HG03108 (cell line): ENCODE measurements around the gene IGSF21.

Experiments used
- ATAC-seq: cut with Tn5 transposase; IDR thresholded peaks from one replicate; pipeline ENCODE4 v1.9.1; 2021; ENCODE audit warnings: moderate library complexity; ENCODE audit not compliant: unreplicated experiment

Gene IGSF21

DNA sequence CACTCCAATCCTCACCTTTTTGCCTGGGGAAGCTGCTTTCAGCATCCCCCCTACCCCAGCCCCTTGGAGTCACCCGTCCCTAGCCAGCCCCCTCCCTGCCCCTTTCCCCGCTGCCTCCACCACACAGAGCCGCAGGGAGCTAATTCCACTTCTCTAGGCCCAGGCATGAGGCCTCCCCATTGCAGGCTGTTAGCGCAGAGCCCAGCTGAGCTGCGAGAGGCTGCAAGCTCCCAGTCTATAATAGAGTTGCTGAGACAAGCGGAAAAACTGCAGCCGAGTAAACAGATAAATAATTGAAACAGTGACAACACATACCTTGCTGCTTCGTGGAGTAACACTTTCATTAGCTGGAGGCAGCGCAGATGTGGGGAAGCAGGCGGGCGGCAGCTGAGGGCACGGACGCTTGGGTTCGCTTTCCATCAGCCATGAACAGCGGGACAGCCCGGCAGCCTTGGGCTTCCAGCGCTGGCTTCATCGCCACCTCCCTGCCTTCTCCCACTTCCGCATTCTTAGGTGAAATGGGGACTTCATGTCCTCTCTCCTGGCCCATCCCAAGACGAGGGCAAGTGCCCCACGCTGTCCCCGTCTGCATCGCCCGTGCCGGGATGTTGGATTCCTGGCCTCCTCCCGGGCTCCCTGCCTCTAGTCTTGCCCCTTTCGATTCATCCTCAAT, 183.3 kb downstream of the IGSF21 start:
- ATAC-seq, result no peak

- no peak for ATAC-seq
Measured at GRCh38 chr1:18292531-18292930, 184.9 kb downstream of the IGSF21 start.

DNA sequence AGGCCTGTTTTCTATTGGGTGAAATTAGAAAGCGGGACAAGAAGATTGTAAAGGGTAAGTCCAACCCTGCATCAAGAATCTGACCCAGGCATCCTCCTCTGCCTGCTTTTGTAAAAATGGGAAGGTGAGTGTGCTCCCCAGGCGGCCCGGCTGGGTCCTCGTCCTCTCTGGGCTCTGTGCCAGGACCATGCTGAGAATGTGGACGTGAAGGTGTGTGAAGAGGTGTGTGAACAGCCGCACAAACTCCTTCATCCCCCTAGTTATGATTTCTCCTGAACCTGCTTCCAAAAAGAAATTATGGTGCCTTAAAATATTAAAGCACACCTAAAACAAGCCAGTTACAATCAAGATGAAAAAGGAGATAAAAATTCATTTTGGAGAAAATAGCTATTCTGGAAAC, 185.7 kb downstream of the IGSF21 start:
- no peak for ATAC-seq

GRCh38 chr1:18294437-18295176, 187.0 kb downstream of the IGSF21 start:
- no peak for ATAC-seq

- ATAC-seq, result no peak
Measured at GRCh38 chr1:18297896-18298648, 190.5 kb downstream of the IGSF21 start.

- no peak for ATAC-seq
Measured at GRCh38 chr1:18299441-18300338, 192.1 kb downstream of the IGSF21 start.

- no peak for ATAC-seq
Measured at GRCh38 chr1:18300376-18300775, 192.8 kb downstream of the IGSF21 start.

DNA sequence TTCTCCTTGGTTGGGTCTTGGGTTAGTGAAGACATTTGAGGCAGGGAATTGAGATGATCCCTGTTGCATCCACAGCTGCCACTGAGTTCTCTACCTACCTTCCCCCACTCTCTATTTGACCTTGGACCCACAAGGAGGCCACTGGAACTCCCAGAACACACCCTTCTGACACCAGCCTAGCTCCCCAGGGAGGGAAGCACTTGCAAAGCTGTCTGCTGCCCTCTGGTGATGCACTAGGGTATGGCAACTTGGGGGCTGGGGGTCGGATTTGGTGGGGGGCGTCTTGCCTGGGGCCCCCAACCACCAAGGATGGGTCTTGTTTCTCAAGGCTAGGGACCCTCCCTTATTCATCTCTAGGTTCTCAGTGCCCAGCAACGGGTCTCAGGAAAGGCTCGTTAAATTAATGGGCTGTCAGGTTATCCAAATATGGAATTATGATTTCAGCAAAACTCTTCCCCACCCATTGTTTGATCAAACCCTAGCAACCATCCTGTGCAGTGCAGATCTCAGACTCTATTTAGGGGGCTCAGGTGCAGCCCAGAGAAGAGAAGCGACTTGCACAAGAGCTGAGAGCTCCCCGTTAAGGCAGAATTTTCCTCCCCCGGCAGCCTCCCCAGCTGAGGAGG, 195.3 kb downstream of the IGSF21 start:
- no peak for ATAC-seq

DNA sequence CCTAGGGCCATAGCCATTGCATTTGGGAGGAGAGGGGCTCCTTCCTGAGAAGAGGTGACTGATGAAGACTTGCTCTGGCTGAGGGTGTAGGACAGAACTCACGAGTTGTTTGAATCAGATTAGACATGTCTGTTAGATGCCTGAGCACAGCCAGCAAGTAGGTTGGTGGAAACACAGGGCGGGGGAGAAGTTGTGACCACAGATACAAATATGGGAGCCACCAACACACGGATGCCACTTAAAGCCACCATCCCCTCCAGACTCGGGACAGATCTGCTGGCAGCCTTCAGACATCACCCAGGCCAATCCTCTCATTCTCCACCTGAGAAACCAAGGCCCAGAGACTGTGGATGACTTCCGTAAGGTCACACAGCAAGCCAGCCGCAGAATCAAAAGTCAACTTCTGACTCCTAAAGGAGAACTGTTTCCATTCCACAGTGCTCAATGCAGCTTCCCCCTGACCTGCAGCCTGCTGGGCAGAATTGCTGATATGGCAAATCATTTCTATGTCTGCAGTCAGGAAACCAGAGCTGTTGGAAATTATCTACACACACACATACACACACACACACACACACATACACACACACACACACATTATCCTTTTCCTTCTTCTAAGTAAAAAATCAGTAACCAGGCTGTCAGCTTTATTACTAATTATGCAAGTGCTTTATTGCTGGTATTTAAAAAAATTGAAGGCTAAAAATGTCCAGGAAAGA, 196.7 kb downstream of the IGSF21 start:
- no peak for ATAC-seq

DNA sequence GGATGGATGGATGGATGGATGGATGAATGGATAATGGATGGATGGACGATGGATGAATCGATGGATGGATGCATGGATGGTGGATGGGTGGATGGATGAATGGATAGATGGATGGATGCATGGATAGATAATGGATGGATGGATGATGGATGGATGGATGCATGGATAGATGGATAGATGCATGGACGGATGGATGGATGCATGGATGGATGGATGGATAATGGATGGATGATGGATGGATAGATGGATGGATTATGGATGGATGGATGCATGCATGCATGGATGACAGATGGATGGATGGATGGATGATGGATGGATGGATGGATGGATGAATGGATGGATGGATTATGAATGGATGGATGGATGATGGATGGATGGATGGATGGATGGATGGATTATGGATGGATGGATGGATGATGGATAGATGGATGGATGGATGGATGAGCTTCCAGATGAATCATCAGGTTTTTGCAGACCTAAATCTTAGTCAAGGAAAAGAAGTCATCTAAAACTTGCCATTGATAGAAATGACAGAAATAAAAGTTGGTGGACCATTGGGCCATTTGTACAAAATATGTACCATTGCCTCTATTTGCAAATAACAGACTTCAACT, 197.7 kb downstream of the IGSF21 start:
- ATAC-seq, result no peak

GRCh38 chr1:18307329-18307898, 199.8 kb downstream of the IGSF21 start:
- no peak for ATAC-seq

DNA sequence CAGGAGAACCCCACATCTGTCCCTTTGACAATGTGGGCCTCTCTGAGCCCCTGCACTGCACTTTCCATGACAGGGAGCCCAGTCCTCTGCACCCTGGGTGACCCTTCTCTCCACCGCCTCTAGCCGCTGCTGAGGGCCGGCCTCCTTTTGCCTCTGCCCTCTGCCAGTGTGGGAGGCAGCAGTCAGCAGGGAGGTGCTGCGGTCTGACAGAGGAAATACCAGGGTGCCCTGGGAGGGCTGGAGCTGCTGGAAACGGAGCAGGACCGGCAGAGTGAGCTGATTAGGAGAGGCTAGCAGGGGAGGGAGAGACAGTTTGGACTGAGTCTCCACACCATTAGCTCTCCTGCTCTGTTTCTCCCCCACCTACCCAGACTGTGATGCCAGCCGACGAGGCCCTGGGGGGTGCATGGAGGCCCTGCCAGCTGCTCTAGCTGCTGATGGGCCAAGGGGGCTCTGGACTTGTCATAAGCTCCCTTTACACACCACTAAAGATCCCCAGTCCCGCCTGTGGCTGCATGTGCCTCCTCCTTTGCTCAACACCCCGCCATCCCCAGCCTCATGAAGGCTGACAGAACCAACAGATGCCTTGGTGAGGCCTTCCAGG, 202.1 kb downstream of the IGSF21 start:
- ATAC-seq, result no peak

DNA sequence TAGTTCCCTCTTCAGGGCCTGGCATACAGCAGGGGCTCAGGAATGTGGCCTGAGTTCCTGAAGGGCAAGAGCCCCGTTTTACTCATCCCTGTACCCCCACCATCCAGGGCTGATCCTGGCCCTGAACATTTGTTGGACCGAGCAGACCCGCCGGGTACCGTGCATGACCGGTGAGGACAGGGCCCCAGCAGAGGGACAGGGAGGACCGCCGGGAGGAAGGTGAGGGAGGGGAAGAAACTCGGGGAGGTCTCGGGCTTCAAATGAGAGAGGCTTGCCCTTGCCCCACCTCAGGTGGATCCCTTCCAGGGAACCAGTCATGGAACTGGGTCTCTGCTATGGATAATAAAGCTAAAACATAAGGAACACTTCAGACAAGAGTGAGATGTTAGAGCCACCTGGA, 205.4 kb downstream of the IGSF21 start:
- ATAC-seq, result no peak

- no peak for ATAC-seq
Measured at GRCh38 chr1:18313523-18313922, 205.9 kb downstream of the IGSF21 start.

DNA sequence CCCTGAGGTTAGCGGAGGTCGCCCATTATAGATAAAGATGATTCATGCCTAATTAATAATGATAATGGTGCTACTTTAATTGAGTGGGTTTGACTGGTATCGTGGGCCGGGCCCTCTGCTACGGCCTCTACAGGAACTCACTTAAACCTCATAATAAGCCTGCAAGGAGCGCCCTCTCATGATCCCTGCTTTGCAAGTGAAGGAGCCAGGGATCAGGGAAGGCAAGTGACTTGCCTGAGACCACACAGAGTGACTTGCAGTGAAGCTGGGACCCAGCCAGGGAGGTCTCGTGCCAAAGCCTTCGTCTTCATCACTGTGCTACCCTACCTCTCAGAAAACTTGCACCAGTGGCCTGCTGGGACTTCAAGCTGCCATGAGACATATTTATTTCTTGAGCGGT, 206.8 kb downstream of the IGSF21 start:
- ATAC-seq, result no peak

DNA sequence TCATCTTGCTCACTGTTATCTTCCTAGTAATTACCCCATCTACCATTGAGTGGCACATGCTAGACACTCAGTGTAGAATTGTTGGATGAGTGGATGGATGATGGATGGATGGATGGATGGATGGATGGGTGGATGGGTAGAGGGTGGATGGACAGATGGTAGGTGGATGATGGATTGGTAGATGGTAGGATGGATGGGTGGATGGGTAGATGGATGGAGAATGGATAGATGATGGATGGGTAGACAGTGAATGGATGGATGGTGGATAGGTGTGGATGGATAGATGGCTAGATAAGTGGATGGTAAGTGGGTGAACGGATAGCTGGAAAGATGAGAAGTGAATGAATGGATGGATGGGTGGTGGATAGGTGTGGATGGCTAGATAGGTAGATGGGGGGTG, 207.9 kb downstream of the IGSF21 start:
- ATAC-seq, result no peak

GRCh38 chr1:18316764-18317163, 209.2 kb downstream of the IGSF21 start:
- ATAC-seq, result no peak

DNA sequence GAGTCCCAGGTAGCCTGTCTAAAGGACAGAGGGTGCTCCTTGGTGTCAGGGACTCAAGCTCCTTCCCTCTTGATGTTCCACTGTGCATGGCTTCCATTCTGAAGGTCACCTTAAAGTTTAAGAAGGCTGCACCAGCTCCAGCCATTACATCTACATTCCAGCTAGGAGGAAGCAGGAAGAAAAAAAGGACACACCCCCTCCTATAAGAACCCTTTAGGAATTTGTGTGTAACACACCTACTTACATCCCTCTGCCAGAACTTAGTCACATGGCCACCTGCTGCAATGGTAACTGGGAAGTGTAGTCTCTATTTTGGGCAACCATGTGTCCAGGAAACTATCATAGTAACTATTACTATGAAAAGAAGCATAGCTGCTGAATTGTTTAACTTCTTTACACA, 211.5 kb downstream of the IGSF21 start:
- ATAC-seq, result no peak

- no peak for ATAC-seq
Measured at GRCh38 chr1:18320051-18320450, 212.5 kb downstream of the IGSF21 start.
